ENCODE measurements around the gene ADGRE3.

DNA sequence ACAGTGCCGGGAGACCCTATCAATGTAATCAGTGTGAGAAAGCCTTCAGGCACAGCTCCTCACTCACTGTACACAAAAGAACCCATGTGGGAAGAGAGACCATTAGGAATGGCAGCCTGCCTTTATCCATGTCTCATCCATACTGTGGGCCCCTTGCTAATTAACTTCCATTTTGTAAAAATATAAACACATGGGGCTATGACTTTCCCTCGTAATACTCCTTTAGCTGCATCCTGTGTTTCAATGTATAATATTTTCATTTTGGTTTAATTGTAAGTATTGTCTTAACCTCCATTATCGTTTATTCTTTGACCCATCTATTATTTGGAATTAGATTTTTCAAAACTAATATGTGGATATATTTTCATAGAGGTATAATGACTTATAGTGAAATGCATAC is 44.5 kb upstream of the ADGRE3 start:
- TF ChIP-seq POLR2AphosphoS5 (IDR thresholded peaks at IDR 0.05; ENCODE audit: borderline replicate concordance, low read depth, low read length) (no peak), EZH2 (IDR thresholded peaks at IDR 0.05) (no peak)
